NCI-H2081 (cell line): Measurements from ENCODE around the gene RAB3IL1.

Experiments used
- DNase-seq, 2 experiments: peaks; one replicate each; lab custom pipeline; 2025; lab: John Stamatoyannopoulos, UW

Gene RAB3IL1, protein sequence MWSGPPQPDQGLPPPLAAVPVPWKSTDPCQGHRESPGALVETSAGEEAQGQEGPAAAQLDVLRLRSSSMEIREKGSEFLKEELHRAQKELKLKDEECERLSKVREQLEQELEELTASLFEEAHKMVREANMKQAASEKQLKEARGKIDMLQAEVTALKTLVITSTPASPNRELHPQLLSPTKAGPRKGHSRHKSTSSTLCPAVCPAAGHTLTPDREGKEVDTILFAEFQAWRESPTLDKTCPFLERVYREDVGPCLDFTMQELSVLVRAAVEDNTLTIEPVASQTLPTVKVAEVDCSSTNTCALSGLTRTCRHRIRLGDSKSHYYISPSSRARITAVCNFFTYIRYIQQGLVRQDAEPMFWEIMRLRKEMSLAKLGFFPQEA

DNA sequence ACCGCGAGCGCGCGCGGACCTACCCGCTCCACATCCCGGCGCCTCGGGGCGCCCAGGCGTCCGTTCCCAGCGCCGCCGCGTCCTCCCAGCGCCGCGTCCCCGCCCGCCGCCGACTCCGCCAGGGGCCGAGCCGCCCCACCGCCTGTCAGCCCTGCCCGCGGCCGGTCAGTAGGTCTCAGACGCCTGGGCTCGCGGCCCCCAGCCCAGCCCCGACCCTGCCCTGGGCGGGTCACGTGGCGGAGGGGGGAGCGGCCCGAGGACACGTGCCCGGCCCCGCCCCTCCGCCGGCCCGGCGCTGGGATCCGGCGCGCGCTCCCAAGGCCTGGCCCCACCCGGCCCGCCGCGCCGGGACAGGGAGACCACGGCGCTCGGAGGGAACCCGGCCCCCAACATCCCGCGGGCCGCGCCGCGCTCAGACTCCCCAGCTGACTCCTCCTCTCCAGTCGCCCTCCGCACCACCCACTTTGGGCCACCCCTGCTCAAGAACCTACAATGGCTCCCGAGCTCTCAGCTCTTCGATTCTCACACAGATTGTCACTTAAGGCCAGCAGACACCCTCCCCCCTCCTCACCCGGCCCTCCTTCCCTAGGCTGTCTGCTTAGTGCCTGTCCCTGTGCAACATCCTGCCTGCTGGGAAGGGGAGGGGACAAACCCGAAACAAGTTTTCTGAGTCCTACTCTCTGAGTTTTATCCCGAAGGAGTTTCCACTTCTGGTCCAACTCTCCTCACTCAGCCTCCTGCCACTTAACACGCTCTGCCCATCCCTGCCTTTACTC, at the start of gene RAB3IL1:
Gene RAB3IL1, minus strand, starts transcription at position 233 of the 776 bp plus-strand sequence. Its CDS starts 199 bp downstream, at position 34.
- DNase-seq: no peak

DNA sequence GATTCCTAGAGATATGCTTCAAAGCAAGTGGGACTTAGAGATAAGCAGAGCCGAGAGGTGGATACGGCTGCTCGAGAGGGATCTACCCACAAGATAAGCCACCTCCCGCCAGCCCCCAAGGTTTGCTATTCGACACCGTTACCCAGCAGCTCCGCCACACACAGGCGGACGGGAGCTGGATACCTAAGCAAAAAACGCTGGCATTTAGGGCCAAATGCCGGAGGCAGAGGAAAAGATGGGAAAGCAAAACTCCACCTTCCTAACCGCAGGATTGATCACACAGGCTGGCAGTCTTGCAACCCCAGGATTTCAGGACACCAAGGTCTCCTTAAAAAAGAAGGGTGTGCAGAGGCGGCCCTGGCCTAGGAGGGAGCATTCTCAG, 49.4 kb upstream of the RAB3IL1 start:
- DNase-seq: no peak

DNA sequence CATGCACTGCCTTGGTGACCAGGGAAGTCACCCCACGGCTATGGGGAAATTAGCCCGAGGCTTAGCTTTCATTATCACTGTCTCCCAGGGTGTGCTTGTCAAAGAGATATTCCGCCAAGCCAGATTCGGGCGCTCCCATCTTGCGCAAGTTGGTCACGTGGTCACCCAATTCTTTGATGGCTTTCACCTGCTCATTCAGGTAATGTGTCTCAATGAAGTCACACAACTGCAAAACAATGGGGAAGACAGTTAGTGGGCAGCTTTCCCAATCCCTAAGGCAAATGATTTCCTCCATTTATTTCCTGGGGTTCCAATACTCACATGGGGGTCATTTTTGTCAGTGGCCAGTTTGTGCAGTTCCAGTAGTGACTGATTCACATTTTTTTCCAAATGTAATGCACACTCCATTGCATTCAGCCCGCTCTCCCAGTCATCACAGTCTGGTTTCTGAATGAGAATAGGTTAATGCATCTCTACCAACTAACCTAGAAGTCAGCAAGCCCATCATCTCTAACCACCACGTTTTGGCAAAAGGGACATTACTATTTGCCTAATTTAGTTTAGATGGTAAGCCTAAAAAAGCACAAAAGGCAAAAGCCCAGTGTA, 47.4 kb upstream of the RAB3IL1 start:
- DNase-seq: peak; percentile 12 to 53

DNA sequence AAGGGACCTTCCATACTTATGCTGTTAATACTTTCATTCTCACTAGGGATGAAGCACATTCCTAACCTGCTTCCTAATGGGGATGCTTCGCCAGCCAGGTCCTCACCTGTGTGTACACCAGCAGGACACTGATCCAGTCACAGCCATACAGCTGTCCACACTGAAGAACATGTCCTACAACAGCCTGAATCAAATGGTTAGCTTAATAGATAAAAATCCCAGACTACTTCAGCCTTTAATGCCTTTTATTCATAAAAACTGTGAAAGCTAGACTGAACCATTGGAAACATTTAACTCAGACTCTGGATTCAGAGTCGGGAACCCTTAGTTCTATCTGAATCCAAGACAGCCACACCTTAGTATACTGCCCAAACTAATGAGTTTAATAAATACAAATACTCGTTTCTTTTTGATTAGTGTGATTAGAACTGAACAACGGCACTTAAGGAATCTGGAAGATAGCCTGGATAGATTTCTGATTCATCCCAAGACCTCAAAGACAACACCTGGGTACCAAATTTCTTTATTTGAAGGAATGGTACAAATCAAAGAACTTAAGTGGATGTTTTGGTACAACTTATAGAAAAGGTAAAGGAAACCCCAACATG, 46.8 kb upstream of the RAB3IL1 start:
- DNase-seq: no peak

DNA sequence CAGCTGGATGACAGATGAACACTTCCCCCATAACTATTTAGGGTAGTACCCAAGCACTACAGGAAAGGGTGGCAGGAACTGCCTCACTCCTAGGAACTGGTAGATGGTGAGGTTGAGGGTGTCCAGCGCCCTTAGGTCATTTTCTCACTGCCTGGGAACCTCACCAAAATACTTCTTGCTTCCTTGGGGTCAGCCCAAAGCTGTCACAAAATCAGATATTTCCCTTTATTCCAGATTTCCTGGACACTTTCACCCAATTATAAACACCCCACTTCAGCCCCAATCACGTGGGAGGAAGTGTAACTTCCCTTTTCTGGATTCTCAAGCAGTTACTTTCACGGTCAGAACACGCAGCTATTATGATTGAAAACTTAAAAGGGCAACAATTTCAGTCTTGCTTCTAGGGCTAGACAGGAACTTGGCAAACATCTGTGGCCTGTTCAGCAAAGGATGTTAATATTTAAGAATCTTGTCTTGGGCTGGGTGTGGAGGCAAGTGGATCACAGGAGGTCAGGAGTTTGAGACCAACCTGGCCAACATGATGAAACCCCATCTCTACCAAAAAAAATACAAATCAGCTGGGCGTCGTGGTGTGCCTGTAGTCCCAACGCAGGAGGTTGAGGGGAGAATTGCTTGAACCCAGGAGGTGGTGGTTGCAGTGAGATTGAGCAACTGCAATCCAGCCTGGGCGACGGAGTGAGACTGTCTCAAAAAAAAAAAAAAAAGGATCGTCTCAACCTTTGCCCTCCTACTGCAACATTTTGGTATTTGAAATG, 46.1 kb upstream of the RAB3IL1 start:
- no peak for DNase-seq

DNA sequence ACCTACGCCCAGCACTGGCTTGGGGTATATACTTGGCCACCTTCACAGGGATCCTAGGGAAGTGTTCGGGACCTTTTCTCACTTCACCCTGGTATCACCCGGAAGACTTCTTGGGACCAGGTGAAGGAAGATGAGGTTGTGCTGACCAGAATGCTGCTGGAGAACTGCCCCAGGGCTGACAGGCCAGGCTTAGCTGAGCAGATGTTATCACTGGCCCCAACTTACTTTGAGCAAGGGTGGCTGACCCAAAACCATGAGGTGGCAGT, 45.6 kb upstream of the RAB3IL1 start:
- no peak for DNase-seq

DNA sequence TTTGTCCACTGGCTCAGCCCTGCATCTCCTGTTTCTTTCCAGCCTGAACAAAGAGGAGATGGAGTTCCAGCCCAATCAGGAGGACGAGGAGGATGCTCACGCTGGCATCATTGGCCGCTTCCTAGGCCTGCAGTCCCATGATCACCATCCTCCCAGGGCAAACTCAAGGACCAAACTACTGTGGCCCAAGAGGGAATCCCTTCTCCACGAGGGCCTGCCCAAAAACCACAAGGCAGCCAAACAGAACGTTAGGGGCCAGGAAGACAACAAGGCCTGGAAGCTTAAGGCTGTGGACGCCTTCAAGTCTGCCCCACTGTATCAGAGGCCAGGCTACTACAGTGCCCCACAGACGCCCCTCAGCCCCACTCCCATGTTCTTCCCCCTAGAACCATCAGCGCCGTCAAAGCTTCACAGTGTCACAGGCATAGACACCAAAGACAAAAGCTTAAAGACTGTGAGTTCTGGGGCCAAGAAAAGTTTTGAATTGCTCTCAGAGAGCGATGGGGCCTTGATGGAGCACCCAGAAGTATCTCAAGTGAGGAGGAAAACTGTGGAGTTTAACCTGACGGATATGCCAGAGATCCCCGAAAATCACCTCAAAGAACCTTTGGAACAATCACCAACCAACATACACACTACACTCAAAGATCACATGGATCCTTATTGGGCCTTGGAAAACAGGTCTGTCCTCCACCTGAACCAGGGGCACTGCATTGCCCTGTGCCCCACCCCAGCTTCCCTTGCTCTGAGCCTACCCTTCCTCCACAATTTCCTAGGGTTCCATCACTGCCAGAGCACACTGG, 45.0 kb upstream of the RAB3IL1 start:
- no peak for DNase-seq

DNA sequence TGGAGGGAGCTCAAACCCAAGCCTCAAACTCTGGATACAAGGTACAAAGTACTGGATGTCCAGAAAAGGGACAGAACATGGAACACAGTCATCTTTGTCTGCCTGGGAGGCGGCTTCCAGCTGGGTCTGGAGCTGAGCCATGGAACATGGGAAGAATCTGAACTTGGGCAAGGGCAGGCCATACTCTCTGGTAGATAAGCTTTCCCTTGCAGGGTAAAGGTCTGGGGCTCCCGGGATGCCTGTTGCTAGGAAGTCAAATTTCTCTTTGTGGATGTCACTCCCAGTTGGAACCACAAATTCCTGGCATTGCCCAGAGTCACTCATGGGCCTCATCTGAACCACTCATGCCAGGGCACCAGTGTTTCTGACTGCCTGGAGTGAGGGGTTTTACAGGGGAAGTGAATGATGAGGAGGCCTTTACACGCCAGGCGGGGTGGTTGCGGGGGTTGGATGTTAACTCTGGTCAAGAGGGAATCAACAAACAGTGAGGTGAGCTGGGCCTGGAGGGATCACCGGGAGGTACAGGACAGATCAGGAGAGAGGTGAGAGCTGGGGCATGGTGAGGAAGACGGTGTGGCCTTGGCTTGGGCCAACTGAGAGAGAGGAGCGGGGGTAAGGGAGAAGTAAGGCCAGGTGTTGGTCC, 44.3 kb upstream of the RAB3IL1 start:
- DNase-seq: no peak

DNA sequence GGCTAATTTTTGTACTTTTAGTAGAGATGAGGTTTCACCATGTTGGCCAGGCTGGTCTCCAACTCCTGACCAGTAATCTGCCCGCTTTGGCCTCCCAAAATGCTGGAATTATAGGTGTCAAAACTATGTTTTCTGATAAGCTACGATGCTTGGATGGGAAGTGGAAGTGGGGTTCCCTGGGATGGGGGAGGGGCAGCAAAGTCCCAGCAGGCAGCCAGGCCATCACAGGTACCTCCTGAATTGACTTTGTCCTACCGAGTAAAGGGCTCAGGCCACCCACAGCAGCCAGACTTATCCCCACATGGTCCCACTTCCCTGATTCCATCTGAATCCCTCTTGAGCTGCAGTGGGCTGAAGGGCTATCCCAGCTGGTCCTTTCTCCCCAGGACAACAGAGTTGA, 43.2 kb upstream of the RAB3IL1 start:
- DNase-seq: no peak

DNA sequence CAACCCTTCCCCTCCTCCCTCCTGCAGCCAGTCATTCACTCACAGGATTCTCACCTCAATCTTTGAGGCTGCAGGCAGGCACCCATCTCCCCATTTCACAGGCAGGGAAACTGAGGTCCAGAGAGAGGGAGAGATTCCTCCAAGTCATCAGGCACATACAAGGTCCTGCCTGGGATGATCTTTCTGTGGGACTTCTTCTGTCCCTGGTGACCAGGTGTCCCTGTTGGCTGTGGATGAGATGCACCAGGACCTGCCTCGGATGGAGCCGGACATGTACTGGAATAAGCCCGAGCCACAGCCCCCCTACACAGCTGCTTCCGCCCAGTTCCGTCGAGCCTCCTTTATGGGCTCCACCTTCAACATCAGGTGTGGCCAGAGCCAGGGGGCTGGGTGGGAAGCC, 42.3 kb upstream of the RAB3IL1 start:
- DNase-seq: no peak

DNA sequence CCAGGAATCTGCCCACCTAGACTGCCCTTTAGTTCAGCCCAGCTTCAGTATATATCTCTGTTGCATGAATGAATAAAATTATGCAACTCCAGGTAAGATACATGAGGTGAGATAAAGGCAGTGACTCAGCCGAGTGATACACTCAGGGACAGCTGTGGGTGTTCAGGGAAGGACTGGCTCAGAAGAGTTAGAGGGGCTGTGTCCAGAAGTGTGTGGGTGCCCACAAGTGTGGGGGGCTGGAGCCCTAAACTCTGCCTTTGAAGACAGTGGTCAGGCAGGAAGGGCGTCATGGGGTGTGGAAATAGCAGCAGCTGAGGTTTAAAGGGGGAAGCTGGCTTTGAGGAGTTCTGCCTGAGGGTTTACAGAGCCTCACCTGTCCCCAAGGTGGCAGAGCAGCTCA, 41.7 kb upstream of the RAB3IL1 start:
- DNase-seq: no peak

DNA sequence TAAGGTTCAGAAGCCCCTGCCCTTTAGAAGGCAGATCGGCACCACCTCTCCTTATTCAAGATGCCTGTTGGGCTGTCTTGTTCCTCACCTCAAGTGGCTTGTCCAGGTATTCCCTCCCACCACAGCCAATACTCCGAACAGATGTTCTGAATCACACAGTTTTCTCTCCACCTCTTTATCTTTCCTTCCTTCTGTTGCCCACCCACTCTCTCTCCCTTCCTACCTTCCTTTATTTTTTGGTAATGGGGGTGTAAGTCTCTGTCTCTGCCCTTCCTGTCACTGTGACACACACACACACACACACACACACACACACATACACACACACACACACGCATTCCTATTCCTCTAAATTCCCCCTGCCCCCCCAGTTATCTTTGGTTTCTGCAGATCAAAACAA, 41.2 kb upstream of the RAB3IL1 start:
- no peak for DNase-seq

DNA sequence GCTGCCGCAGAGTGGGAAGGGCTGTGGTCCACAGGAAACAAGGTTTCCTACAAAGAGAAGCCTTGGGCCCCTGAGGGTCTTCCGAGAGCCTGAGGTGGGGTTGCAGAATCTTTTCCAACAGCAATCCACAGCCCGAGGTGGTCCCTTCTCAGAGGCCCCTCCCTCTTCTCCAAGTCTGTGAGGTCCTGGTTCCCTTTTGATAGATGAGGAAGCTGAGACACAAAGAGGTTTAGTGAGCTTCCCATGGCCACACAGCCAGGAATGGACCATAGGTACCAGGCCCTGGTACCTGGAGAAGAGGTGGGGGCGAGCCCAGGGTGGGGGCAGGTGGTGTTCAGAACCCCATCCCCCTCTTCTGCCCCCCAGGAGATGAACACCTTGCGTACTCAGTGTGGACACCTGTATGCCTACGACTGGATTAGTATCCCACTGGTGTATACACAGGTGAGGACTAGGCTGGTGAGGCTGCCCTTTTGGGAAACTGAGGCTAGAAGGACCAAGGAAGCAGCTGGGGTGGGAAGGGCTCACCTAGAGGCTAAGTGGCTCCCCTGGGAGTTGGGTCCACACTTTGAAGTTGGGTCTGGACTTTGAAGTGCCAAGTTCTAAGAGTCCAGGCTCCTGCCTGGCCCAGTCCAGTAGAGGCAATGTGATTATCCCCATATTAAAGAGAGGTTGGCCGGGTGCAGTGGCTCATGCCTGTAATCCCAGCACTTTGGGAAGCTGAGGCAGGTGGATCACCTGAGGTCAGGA, 39.8 kb upstream of the RAB3IL1 start:
- DNase-seq: no peak

DNA sequence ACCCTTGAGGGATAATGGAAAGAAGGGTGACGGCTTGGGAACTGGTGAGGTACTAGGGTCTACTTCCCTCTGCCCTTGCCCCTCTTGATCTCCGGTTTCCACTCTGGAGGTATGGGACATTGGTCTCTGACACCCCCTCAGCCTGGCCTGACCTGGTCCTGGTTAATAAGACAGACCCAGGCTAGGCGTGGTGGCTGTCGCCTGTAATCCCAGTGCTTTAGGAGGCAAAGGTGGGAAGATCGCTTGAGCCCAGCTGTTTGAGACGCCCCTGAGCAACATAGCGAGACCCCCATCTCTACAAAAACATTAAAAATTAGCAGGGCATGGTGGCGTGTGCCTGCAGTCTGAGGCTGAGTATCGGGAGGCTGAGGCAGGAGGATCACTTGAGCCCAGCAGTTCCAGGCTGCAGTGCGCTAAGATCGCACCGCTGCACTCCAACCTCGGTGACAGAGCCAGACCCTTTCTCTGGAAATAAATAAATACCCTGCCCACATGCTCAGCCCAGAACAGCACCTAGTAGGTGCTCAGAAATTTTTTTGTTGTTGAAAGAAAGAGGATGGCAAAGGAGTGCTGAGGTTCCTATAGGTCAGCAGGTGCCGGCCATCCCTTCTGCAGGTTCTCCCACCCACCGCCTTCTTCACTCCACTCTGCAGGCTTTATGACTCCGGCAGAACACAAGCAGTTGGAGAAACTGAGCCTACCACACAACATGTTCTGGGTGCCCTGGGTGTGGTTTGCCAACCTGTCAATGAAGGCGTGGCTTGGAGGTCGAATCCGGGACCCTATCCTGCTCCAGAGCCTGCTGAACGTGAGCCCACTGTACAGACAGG, 39.0 kb upstream of the RAB3IL1 start:
- DNase-seq: no peak

DNA sequence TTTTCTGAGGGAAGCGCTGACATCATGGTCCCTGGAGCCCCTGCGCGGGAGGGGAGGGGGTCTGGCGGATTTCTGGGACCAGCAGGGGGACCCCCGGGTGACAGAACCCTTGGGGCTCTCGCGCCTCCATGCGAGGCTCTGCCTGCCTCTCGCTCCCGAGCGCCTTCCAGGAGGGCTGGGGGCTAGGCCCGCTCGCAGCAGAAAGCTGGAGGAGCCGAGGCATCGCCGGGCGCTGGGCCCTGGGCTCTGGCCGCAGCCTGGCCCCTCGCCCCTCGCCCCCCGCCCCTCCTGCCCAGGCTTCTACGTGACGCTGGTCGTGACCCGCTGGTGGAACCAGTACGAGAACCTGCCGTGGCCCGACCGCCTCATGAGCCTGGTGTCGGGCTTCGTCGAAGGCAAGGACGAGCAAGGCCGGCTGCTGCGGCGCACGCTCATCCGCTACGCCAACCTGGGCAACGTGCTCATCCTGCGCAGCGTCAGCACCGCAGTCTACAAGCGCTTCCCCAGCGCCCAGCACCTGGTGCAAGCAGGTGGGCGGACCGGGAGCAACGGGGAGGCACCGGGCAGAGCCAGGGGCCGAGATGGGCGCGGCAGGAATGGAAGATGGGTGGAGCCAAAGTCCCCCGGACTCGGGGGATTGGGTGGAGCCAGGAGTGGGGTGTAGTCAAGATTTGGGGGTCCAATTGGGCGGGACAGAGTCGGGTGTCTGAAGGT, 38.2 kb upstream of the RAB3IL1 start:
- no peak for DNase-seq

DNA sequence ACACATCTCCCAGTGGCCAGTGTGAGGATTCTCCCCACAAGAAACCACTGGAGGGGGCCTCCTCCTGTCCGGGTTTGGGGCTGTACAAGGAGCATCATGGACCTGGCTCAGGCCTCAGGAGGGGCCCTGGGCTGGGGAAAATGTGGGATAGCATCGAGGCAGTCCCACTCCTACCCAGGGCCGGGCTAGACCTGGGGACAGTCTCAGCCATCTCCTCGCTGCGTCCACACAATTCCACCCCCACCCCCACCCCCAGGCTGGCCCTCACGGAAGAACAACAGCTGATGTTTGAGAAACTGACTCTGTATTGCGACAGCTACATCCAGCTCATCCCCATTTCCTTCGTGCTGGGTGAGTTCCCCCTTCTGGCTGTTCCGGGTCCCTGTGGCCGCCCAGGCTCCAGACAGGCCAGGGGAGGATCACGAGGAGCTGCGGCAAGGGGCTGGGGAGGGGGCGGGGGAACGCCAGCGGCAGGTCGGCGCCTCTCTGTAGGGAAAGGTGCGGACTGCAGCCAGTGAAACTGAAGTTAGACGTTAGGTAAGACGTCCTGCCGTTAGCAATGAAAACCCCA, 37.6 kb upstream of the RAB3IL1 start:
- DNase-seq: no peak

DNA sequence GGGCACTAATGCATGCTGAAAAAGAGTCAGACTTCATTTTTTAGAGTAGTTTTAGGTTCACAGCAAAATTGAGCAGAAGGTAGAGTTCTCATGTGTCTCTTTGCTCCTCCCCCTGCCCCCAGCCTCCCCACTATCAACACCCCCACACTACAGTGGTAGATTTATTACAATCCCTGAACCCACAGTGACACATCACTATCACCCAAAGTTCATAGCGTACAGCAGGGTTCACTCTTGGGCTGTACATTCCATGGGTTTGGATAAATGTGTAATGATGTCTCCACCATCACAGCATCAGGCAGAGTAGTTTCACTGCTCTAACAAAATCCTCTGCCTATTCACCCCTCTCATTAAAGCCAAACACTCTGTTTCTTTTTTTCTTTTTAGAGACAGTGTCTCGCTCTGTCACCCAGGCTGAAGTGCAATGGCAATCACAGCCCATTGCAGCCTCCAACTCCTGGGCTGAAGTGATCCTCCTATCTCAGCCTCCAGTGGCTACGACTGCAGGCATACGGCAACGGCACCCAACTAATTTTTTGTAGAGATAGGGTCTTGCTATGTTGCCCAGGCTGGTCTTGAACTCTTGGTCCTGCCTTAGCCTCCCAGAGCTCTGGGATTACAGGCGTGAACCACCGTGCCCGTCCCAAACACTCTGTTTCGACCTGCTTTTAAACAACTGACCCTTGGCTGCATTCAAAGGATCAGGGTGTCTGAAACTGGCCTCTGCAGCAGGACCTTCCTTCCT, 36.9 kb upstream of the RAB3IL1 start:
- no peak for DNase-seq
